Activated T-cell treated with anti-CD3 and anti-CD28 coated beads, Interleukin-2, amount 50 U/mL, for 72 hours (primary cell): Measurements from ENCODE around the gene FRMD8. TPM values are rescaled to one million over a fixed set of nuclear protein-coding genes. Genes with fewer than 3 reads are reported as not detected.

Experiments used
- ATAC-seq, 2 donors: fragments of 150-1000 bp; cut with Tn5 transposase; replicated peaks in 1 of 2; 2 replicates each; pipeline ENCODE4 v1.10.0; 2021; ENCODE audit warnings: moderate library complexity in 2 of 2, mild to moderate bottlenecking in 1 of 2
- DNase-seq, 2 donors: peaks; one replicate each; pipeline ENCODE4 v3.0.0; 2021 to 2022; ENCODE audit warnings: mixed read lengths in 1 of 2
- H3K27ac Mint-ChIP-seq: one replicate; pipeline ENCODE4 v1.8.0; 2022; ENCODE audit warnings: mild to moderate bottlenecking, moderate library complexity, mixed read lengths
- H3K27me3 Mint-ChIP-seq: one replicate; pipeline ENCODE4 v1.8.0; 2022; ENCODE audit warnings: low read depth, mixed read lengths
- H3K36me3 Mint-ChIP-seq, 2 donors: one replicate each; pipeline ENCODE4 v1.8.0; 2022; ENCODE audit warnings: mixed read lengths in 2 of 2, mild to moderate bottlenecking in 1 of 2; ENCODE audit not compliant: insufficient read depth in 2 of 2
- H3K4me1 Mint-ChIP-seq: one replicate; pipeline ENCODE4 v1.8.0; 2022; ENCODE audit warnings: low read depth, mixed read lengths
- H3K4me3 Mint-ChIP-seq, 2 donors: one replicate each; pipeline ENCODE4 v1.8.0; 2022; ENCODE audit warnings: mild to moderate bottlenecking in 2 of 2, mixed read lengths in 2 of 2, moderate library complexity in 2 of 2
- H3K9me3 Mint-ChIP-seq, 2 donors: one replicate each; pipeline ENCODE4 v1.8.0; 2022; ENCODE audit warnings: mixed read lengths in 2 of 2
- total RNA-seq, 2 donors: library from RNA; stranded (reverse); gene quantifications; one replicate each; pipeline ENCODE4 v1.2.3, GENCODE V29; 2022

Gene FRMD8
- total RNA-seq, 2 donors from 2014 or later = 43.5 to 47.2 TPM

- DNase-seq (peak; percentile 95 to 97), ATAC-seq (peak; percentile 29 to 42)
- Mint-ChIP-seq H3K27me3 (no peaks in the 10 kb centered on the region), H3K4me1 (peaks cover 39% of the 10 kb centered on the region), H3K4me3 (peak overlapping the region; percentile 88 to 99), H3K36me3 (peaks cover 0 to 8% of the 10 kb centered on the region in 2 donors), H3K27ac (peak overlapping the region; percentile 94), H3K9me3 (no peaks in the 10 kb centered on the region)
These were observed 29.9 kb downstream of the FRMD8 start for GRCh38 chr11:65416341-65416824.

- DNase-seq (peak; percentile 45 to 55), ATAC-seq (no peak)
- peak overlapping the region; percentile 88 to 99 for H3K4me3 Mint-ChIP-seq
- peaks cover 39% of the 10 kb centered on the region for H3K4me1 Mint-ChIP-seq
- peak overlapping the region; percentile 94 for H3K27ac Mint-ChIP-seq
- no peaks in the 10 kb centered on the region for H3K9me3 Mint-ChIP-seq
- peaks cover 2 to 8% of the 10 kb centered on the region in 2 donors for H3K36me3 Mint-ChIP-seq
- no peaks in the 10 kb centered on the region for H3K27me3 Mint-ChIP-seq
These were observed 30.6 kb downstream of the FRMD8 start for GRCh38 chr11:65416841-65417701.

GRCh38 chr11:65417702-65418430 is 31.4 kb downstream of the FRMD8 start:
- H3K4me3 Mint-ChIP-seq = peak overlapping the region; percentile 88 to 99
- H3K27ac Mint-ChIP-seq = peak overlapping the region; percentile 94
- DNase-seq (peak; percentile 60 to 67), ATAC-seq (peak in 1 of 2 donors; percentile 1)
- peaks cover 0 to 2% of the 10 kb centered on the region in 2 donors for H3K9me3 Mint-ChIP-seq
- H3K27me3 Mint-ChIP-seq = no peaks in the 10 kb centered on the region
- H3K4me1 Mint-ChIP-seq = peaks cover 44% of the 10 kb centered on the region
- peaks cover 8 to 11% of the 10 kb centered on the region in 2 donors for H3K36me3 Mint-ChIP-seq

GRCh38 chr11:65418431-65418680 is 31.9 kb downstream of the FRMD8 start:
- Mint-ChIP-seq H3K27me3 (no peaks in the 10 kb centered on the region), H3K4me1 (peaks cover 47% of the 10 kb centered on the region)
- ATAC-seq = peak in 1 of 2 donors; percentile 2

DNA sequence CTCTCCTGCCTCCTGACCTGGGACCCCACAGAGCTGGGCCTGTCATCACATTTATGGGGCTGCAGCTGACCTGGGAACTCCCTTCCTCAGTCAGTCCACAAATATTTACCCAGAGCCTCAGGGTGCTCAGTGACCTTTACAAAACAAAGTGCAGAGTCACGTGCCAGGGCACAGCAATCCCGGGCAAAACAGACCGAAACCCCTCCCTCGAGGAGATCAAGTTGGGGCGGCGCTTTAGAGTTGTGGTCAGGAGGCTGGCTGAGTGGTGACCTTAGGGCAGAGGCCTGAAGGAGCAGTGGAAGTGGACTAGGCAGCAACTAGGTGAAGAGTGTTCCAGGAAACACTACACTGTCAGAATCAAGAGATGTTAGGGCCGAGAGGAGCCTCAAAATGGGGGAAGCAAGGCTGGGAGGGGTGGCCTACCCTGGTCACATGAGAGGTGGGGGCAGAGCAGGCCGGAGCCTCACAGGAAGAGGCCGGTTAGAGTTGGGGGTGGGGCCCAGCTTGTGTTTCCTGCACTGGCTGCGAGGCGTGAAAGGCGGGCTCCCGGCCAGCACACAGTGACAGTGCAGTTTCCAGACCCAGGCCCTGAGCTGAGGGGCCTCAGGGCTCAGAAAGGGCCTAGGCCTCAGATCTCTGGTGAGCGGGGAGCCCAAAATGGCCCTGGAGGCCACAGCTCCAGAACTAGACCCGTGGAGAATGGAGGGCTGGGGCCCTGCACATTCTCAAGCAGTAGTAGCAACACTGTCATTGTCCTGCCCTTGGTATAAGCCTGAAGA is 32.4 kb downstream of the FRMD8 start:
- Mint-ChIP-seq H3K36me3 (peaks cover 13 to 17% of the 10 kb centered on the region in 2 donors), H3K4me3 (peak overlapping the region; percentile 88 to 99), H3K27ac (peak overlapping the region; percentile 100), H3K4me1 (peaks cover 47% of the 10 kb centered on the region), H3K9me3 (peaks cover 0 to 2% of the 10 kb centered on the region in 2 donors), H3K27me3 (no peaks in the 10 kb centered on the region)
- DNase-seq (peak; percentile 96 to 97), ATAC-seq (peak; percentile 51 to 55)

More at GRCh38 chr11:65418431-65418680, 31.9 kb downstream of the FRMD8 start:
- Mint-ChIP-seq H3K27ac (peak overlapping the region; percentile 100), H3K9me3 (peaks cover 0 to 2% of the 10 kb centered on the region in 2 donors), H3K36me3 (peaks cover 10 to 13% of the 10 kb centered on the region in 2 donors), H3K4me3 (peak overlapping the region; percentile 88 to 99)
- DNase-seq = no peak

DNA sequence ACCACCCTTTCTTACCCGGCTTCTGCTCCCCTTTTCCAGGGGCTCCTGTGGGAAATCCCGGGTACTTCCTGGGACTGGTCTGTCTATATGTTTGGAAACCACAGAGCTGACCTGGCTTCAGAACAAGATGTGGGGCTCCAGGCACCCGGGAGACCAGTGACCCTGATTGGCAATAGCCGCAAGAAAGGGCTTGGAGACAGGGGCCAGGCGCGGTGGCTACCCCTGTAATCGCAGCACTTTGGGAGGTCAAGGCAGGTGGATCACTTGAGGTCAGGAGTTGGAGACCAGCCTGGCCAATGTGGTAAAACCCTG is 33.0 kb downstream of the FRMD8 start:
- Mint-ChIP-seq H3K27ac (peak overlapping the region; percentile 100), H3K27me3 (no peaks in the 10 kb centered on the region), H3K4me3 (peak overlapping the region; percentile 88 to 99), H3K4me1 (peaks cover 49% of the 10 kb centered on the region), H3K36me3 (peaks cover 19 to 23% of the 10 kb centered on the region in 2 donors), H3K9me3 (peaks cover 0 to 2% of the 10 kb centered on the region in 2 donors)
- DNase-seq = peak in 1 of 2 donors; percentile 33
- no peak for ATAC-seq

GRCh38 chr11:65419772-65420481 is 33.5 kb downstream of the FRMD8 start:
- DNase-seq (peak; percentile 74 to 77), ATAC-seq (no peak)
- H3K4me1 Mint-ChIP-seq = peaks cover 54% of the 10 kb centered on the region
- H3K4me3 Mint-ChIP-seq = peak overlapping the region; percentile 88 to 99
- no peaks in the 10 kb centered on the region for H3K27me3 Mint-ChIP-seq
- H3K27ac Mint-ChIP-seq = peak overlapping the region; percentile 100
- peaks cover 24 to 27% of the 10 kb centered on the region in 2 donors for H3K36me3 Mint-ChIP-seq
- peaks cover 0 to 2% of the 10 kb centered on the region in 2 donors for H3K9me3 Mint-ChIP-seq

GRCh38 chr11:65420506-65420905 is 34.1 kb downstream of the FRMD8 start:
- ATAC-seq (no peak), DNase-seq (no peak)
- Mint-ChIP-seq H3K27me3 (no peaks in the 10 kb centered on the region), H3K4me3 (peak overlapping the region; percentile 88 to 99), H3K4me1 (peaks cover 57% of the 10 kb centered on the region), H3K9me3 (peaks cover 0 to 2% of the 10 kb centered on the region in 2 donors), H3K36me3 (peaks cover 30 to 33% of the 10 kb centered on the region in 2 donors), H3K27ac (peak overlapping the region; percentile 100)

- Mint-ChIP-seq H3K27me3 (no peaks in the 10 kb centered on the region), H3K4me3 (peak overlapping the region; percentile 88 to 99), H3K27ac (peak overlapping the region; percentile 100), H3K9me3 (peaks cover 0 to 2% of the 10 kb centered on the region in 2 donors), H3K4me1 (peaks cover 53% of the 10 kb centered on the region), H3K36me3 (peaks cover 34 to 37% of the 10 kb centered on the region in 2 donors)
- ATAC-seq (peak; percentile 38), DNase-seq (peak; percentile 88 to 94)
These were observed 34.7 kb downstream of the FRMD8 start for GRCh38 chr11:65420979-65421793.

DNA sequence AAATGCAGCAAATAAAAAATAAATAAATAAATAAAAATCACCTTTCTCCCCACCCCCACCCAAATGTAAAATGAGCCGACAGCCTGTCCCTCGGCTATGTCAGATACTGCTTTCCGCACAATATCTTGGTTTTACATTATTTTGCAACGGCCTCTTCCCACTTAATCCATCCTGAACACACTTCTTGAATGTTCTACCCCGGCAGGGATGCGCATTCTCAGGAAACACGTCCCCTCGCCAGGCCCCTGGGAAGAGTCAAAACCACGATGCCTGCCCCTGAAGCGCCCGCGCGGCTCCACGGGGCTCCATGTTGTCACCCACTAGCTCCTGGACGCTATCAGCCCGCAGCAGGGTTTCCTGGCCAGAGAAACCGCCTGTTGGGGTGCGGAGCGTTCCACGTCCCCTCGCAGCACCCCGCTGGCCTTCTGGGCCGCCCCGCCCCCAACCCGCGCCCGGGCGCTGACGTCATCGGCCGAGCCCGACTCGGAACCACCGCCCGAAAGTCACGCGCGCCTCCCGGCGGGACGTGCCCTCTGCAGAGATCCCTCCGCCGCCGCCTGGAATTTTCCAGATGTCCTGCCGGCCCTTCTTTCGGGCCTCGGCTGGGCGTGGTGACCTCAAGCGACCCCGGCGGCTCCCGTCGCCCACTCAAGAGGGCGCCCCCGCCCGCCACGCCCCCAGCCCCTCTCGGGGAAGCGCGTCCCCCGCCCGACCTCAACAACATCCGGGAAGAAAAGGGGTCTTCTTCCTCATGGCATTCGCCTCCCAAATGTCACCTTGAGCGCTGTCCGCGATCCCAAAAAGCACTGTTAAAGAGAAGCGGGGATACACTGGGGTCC is 35.6 kb downstream of the FRMD8 start:
- peak; percentile 6 to 12 for ATAC-seq
- Mint-ChIP-seq H3K9me3 (peaks cover 0 to 2% of the 10 kb centered on the region in 2 donors), H3K27me3 (no peaks in the 10 kb centered on the region), H3K27ac (peak overlapping the region; percentile 100), H3K36me3 (peaks cover 42 to 44% of the 10 kb centered on the region in 2 donors), H3K4me1 (peaks cover 53% of the 10 kb centered on the region), H3K4me3 (peak overlapping the region; percentile 88 to 99)
- DNase-seq = peak; percentile 98 to 99
